Measurements from ENCODE around the gene CAMKK2.
A peak's percentile ranks its signal among the peaks of the same experiment; 100 is the strongest.

CAMKK2 gene

DNA sequence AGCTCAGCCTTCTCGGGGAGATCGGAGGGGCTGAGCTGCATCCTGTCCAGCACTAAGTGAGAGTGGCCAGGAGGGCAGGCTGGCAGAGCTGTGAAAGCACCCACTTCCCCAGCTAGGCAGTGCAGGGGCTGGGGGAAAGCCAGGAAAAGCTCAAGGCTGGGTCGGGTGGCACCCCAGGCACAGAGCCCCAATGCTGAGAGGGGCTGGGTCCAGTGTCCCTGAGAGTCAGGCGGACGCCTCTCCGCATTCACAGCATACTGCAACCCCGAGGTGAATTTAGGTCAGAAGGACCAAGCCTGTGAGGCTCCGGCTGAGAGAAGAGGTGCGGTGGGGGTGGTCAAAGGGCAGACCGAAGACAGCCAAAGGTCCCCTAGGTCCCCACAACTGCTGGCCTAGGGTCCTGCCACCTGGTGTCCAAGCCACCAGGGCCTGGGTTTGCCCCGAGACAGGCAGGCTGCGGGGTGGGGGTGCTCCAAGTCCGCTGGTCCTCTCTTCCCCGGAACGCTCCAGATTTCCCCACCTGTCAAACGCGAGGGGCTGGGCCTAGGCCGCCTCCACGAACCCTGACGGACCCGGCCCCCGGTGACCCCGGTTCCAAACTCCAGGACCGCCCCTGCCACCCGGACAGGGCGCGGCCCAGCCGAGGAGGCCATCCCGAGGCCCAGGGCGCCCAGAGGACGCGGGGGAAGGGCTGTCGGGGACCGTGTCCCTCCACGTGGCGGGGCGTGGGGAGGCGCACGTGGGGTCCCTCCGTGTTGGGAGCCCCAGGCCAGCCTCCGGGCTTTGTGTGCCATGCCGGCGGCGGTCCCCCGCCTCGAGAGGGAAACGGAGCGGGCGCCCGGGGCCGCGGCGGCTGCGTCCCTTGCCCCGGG, 527 bp downstream of the CAMKK2 start (continued):
- TF ChIP-seq ZNF623 (tag by site-specific recombination; IDR thresholded peaks at IDR 0.05) (no peak), ZNF549 (tag by site-specific recombination; IDR thresholded peaks at IDR 0.05) (no peak), SP2 (tag by site-specific recombination; IDR thresholded peaks at IDR 0.05) (peak; percentile 65), ZEB2 (tag by site-specific recombination; IDR thresholded peaks at IDR 0.05) (0 out of 2 replicates have a peak, but pooled peaks have one; percentile 25), SCRT2 (tag by site-specific recombination; IDR thresholded peaks at IDR 0.05) (no peak), ZNF548 (tag by site-specific recombination; IDR thresholded peaks at IDR 0.05) (no peak), ZBTB20 (tag by site-specific recombination; IDR thresholded peaks at IDR 0.05) (peak; percentile 51), ZBTB1 (tag by site-specific recombination; IDR thresholded peaks at IDR 0.05) (no peak), ZNF391 (tag by site-specific recombination; IDR thresholded peaks at IDR 0.05; ENCODE audit: borderline replicate concordance, low read depth) (no peak), ZBTB17 (tag by site-specific recombination; IDR thresholded peaks at IDR 0.05) (no peak), ZNF521 (tag by site-specific recombination; IDR thresholded peaks at IDR 0.05) (no peak), ZNF341 (tag by site-specific recombination; IDR thresholded peaks at IDR 0.05; ENCODE audit: low read depth) (0 out of 2 replicates have a peak, but pooled peaks have one; percentile 15), ZNF24 (tag by site-specific recombination; IDR thresholded peaks at IDR 0.05) (no peak), ZNF610 (tag by site-specific recombination; IDR thresholded peaks at IDR 0.05; ENCODE audit: borderline replicate concordance) (no peak), KLF10 (tag by site-specific recombination; IDR thresholded peaks at IDR 0.05) (no peak), ZNF510 (tag by site-specific recombination; IDR thresholded peaks at IDR 0.05; ENCODE audit: insufficient replicate concordance) (no peak), ZNF776 (tag by site-specific recombination; IDR thresholded peaks at IDR 0.05; ENCODE audit: borderline replicate concordance) (no peak), ZNF155 (tag by site-specific recombination; IDR thresholded peaks at IDR 0.05) (no peak), ZNF544 (tag by site-specific recombination; IDR thresholded peaks at IDR 0.05) (no peak)
- TF ChIP-seq, protein P1, sequence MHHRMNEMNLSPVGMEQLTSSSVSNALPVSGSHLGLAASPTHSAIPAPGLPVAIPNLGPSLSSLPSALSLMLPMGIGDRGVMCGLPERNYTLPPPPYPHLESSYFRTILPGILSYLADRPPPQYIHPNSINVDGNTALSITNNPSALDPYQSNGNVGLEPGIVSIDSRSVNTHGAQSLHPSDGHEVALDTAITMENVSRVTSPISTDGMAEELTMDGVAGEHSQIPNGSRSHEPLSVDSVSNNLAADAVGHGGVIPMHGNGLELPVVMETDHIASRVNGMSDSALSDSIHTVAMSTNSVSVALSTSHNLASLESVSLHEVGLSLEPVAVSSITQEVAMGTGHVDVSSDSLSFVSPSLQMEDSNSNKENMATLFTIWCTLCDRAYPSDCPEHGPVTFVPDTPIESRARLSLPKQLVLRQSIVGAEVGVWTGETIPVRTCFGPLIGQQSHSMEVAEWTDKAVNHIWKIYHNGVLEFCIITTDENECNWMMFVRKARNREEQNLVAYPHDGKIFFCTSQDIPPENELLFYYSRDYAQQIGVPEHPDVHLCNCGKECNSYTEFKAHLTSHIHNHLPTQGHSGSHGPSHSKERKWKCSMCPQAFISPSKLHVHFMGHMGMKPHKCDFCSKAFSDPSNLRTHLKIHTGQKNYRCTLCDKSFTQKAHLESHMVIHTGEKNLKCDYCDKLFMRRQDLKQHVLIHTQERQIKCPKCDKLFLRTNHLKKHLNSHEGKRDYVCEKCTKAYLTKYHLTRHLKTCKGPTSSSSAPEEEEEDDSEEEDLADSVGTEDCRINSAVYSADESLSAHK (tag by site-specific recombination; IDR thresholded peaks at IDR 0.05) = no peak
- TF ChIP-seq, protein P2, sequence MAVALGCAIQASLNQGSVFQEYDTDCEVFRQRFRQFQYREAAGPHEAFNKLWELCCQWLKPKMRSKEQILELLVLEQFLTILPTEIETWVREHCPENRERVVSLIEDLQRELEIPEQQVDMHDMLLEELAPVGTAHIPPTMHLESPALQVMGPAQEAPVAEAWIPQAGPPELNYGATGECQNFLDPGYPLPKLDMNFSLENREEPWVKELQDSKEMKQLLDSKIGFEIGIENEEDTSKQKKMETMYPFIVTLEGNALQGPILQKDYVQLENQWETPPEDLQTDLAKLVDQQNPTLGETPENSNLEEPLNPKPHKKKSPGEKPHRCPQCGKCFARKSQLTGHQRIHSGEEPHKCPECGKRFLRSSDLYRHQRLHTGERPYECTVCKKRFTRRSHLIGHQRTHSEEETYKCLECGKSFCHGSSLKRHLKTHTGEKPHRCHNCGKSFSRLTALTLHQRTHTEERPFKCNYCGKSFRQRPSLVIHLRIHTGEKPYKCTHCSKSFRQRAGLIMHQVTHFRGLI (tag by site-specific recombination; IDR thresholded peaks at IDR 0.05) = no peak
- TF ChIP-seq, protein P3, sequence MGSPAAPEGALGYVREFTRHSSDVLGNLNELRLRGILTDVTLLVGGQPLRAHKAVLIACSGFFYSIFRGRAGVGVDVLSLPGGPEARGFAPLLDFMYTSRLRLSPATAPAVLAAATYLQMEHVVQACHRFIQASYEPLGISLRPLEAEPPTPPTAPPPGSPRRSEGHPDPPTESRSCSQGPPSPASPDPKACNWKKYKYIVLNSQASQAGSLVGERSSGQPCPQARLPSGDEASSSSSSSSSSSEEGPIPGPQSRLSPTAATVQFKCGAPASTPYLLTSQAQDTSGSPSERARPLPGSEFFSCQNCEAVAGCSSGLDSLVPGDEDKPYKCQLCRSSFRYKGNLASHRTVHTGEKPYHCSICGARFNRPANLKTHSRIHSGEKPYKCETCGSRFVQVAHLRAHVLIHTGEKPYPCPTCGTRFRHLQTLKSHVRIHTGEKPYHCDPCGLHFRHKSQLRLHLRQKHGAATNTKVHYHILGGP (tag by site-specific recombination; IDR thresholded peaks at IDR 0.05) = no peak
- TF ChIP-seq, protein P4, sequence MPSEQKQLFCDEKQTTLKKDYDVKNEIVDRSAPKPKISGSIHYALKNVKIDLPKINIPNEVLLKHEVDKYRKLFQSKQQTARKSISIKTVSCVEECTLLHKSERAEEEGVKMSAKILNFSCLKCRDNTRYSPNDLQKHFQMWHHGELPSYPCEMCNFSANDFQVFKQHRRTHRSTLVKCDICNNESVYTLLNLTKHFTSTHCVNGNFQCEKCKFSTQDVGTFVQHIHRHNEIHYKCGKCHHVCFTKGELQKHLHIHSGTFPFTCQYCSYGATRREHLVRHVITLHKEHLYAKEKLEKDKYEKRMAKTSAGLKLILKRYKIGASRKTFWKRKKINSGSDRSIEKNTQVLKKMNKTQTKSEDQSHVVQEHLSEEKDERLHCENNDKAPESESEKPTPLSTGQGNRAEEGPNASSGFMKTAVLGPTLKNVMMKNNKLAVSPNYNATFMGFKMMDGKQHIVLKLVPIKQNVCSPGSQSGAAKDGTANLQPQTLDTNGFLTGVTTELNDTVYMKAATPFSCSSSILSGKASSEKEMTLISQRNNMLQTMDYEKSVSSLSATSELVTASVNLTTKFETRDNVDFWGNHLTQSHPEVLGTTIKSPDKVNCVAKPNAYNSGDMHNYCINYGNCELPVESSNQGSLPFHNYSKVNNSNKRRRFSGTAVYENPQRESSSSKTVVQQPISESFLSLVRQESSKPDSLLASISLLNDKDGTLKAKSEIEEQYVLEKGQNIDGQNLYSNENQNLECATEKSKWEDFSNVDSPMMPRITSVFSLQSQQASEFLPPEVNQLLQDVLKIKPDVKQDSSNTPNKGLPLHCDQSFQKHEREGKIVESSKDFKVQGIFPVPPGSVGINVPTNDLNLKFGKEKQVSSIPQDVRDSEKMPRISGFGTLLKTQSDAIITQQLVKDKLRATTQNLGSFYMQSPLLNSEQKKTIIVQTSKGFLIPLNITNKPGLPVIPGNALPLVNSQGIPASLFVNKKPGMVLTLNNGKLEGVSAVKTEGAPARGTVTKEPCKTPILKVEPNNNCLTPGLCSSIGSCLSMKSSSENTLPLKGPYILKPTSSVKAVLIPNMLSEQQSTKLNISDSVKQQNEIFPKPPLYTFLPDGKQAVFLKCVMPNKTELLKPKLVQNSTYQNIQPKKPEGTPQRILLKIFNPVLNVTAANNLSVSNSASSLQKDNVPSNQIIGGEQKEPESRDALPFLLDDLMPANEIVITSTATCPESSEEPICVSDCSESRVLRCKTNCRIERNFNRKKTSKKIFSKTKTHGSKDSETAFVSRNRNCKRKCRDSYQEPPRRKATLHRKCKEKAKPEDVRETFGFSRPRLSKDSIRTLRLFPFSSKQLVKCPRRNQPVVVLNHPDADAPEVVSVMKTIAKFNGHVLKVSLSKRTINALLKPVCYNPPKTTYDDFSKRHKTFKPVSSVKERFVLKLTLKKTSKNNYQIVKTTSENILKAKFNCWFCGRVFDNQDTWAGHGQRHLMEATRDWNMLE (tag by site-specific recombination; conservative IDR thresholded peaks at IDR 0.05; ENCODE audit: low read depth) = no peak
- TF ChIP-seq, protein P5, sequence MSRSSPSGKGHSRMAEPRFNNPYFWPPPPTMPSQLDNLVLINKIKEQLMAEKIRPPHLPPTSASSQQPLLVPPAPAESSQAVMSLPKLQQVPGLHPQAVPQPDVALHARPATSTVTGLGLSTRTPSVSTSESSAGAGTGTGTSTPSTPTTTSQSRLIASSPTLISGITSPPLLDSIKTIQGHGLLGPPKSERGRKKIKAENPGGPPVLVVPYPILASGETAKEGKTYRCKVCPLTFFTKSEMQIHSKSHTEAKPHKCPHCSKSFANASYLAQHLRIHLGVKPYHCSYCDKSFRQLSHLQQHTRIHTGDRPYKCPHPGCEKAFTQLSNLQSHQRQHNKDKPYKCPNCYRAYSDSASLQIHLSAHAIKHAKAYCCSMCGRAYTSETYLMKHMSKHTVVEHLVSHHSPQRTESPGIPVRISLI (tag by site-specific recombination; IDR thresholded peaks at IDR 0.05) = no peak
- TF ChIP-seq, protein P6, sequence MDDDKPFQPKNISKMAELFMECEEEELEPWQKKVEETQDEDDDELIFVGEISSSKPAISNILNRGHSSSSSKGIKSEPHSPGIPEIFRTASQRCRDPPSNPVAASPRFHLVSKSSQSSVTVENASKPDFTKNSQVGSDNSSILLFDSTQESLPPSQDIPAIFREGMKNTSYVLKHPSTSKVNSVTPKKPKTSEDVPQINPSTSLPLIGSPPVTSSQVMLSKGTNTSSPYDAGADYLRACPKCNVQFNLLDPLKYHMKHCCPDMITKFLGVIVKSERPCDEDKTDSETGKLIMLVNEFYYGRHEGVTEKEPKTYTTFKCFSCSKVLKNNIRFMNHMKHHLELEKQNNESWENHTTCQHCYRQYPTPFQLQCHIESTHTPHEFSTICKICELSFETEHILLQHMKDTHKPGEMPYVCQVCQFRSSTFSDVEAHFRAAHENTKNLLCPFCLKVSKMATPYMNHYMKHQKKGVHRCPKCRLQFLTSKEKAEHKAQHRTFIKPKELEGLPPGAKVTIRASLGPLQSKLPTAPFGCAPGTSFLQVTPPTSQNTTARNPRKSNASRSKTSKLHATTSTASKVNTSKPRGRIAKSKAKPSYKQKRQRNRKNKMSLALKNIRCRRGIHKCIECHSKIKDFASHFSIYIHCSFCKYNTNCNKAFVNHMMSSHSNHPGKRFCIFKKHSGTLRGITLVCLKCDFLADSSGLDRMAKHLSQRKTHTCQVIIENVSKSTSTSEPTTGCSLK (tag by site-specific recombination; IDR thresholded peaks at IDR 0.05) = no peak
